IPS-18c (cell line): Measurements from ENCODE around the gene EEPD1.
"Not testable (repeated sequence)": the region's sequence is repeated elsewhere in the genome, so short reads cannot be mapped to it uniquely, and the experiment has no call there.

Experiments
- H3K4me3 ChIP-seq: 2 replicates; pipeline ENCODE4 v1.7.0; 2013; ENCODE audit warnings: low read depth, mild to moderate bottlenecking, low read length, moderate library complexity; ENCODE audit not compliant: insufficient read depth
- H3K9me3 ChIP-seq: one replicate; pipeline ENCODE4 v1.6.1; 2013; ENCODE audit warnings: mild to moderate bottlenecking, low read length, moderate library complexity; ENCODE audit not compliant: control insufficient read depth, insufficient read depth

The EEPD1 gene

DNA sequence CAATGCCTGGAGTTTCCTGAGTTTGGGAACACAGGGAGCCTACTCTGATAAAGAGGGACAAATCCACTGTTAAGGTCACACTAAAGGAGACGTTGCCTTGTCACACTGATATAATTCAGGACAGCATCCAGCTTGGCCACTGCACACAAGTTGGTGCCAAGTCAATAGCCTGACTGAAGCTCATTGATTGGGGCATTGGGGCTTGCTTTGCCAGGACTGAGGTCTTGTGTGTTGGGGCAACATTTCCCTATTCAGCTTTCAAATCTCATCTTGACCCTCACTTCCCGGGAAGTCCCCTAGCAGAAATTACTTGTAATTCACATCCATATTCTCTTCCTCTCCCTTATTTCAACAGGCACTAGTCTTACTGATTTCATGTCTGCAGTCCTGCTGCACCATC is 3.8 kb upstream of the EEPD1 start:
- not testable (repeated sequence) for H3K4me3 ChIP-seq, H3K9me3 ChIP-seq

DNA sequence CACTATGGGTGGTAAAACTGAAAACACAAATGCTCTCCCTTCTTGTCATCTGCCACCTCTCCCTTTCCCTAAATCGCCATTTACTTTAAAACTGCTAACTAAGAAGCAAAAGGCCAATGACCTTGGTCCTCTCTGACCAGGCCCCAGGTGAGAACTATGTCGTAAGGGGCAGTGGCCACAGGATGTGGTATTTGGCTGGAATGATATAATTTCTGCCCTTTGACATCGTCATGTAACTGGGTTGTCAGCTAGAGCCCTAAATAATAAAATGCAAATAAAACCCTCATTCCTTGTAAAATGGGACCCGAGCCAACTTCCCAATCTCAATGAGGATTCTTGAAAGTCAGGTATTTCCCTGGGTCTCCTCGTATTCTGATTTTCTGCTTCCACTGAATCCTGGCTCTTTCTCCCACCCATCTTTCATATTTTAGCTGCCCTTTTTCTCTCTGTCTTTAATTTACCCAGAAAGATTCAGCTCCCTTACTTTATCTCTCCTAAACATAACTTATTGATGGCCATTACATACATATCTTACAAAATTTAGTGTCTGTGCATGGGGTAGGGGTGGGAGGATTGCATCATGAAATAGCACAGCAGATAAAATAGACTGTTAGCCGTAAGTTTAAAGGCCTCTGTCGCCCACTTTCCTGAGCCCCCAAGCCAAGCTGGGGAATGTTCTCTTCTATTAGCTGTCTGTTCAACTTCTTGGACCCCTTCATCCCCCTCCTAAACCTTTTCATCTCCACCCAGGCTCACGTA is 3.2 kb upstream of the EEPD1 start:
- H3K9me3 ChIP-seq: no peaks in the 10 kb centered on the region
- H3K4me3 ChIP-seq: no peak overlapping the region

DNA sequence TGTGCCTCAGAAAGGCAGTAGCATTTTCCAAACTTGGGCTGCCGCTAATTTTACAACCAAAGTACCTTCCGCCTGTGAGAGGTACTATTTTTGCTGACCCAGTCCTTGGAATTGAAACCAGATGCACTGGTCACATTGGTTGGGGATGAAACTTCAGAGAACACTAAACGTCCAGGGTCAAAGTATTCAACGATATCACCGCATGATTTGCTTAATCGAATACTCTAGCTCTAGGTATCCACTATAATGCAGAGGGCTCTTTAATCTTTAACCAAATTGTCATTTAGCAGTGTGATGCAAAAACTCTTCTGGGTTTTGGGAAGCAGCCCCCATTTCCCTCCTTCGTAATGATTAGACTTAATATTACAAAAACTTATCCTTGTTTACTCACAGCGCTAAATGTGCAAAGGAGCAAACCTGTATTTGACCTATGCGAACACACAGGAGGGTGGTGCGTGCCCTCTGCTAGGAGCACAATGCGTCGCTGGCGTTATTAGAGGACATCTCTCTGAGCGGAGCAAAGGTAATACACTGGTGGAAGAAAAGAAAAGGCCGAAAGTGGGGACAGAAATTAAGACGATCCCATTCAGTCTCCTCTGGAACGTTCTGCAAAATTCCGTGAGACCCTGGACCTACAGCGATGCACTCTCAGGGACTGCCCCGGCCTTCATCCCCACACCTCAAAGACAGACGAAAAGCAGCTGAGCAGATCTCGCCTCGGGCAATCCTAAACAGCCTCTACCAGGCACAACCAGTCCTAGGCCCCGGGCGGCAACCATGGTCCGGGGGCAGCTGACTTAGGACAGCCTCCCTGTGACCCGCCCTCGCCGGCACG is 916 bp upstream of the EEPD1 start:
- peak overlapping the region; percentile 82 for H3K4me3 ChIP-seq
- no peaks in the 10 kb centered on the region for H3K9me3 ChIP-seq

DNA sequence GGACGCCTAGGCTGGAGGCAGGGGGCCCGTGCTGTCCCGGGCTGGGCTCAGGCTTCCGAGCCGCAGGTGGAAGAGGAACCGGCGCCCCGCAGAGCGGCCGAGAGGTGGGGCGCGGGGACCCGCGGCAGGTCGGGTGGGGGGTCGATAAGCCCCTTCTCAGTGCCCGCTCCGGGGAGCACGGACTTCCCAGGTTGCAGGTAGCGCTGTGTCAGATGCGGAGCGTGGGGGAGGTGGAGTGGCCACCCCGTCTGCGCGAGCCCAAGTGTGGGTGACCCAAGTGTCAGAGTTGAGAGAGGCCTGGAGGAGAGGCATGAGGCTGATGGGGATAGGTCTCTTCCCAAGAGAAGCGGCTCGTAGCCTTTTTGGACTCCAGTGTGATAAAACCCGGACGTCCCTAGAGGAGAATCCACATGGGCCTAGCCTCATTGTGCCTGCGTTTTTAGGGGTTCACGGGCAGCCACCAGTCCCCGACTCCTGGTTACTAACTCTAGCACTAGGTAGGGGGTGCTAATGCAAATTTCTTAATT is 580 bp downstream of the EEPD1 start:
- H3K4me3 ChIP-seq: peak overlapping the region; percentile 82
- no peaks in the 10 kb centered on the region for H3K9me3 ChIP-seq

DNA sequence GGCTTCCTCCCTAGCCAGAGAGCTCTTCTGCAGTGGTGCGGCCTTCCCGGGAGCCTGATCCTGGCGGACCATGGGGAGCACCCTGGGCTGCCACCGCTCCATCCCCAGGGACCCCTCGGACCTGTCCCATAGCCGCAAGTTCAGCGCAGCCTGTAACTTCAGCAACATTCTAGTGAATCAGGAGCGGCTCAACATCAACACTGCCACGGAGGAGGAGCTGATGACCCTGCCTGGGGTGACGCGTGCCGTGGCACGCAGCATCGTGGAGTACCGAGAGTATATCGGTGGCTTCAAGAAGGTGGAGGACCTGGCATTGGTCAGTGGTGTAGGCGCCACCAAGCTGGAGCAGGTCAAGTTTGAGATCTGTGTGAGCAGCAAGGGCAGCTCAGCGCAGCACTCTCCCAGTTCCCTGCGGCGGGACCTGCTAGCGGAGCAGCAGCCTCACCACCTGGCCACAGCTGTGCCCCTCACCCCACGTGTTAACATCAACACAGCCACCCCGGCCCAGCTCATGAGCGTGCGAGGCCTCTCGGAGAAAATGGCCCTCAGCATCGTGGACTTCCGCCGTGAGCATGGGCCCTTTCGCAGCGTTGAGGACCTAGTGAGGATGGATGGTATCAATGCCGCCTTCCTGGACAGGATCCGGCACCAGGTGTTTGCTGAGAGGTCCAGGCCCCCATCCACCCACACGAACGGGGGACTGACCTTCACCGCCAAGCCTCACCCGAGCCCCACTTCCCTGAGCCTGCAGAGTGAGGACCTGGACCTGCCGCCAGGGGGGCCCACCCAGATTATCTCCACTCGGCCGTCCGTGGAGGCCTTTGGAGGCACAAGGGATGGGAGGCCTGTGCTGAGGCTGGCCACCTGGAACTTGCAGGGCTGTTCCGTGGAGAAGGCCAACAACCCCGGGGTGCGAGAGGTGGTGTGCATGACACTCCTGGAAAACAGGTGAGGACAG is 1.5 kb downstream of the EEPD1 start:
- H3K4me3 ChIP-seq: peak overlapping the region; percentile 24; the same call in 1 of the 2 replicates
- no peaks in the 10 kb centered on the region for H3K9me3 ChIP-seq

DNA sequence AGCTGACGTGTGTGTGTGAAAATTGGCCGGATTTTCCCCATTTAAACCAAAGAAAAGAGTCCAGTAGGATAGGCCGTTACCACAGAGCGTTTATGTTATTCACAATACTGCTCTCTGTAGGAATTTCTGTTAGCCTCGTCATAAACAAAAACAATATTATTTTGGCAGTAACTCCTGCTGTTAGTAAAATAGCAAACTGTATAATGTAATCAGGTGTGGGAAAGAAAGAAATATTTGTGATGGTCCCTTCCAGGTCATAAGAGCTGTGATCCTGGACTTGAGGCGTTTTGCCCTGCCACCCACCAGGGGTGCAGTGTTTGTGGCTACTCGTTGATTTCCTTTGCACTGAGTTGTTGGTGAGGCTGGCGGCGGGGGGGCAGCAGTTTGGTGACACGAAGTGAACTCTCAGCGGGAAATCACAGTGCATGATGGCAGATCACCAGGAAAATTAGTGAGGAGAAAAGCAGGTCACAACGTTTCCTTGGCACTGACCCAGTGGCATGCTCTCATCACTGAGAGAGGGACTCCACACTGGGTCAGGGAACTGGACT is 2.8 kb downstream of the EEPD1 start:
- Histone ChIP-seq H3K4me3 (peak overlapping the region; percentile 28; the same call in 1 of the 2 replicates), H3K9me3 (no peaks in the 10 kb centered on the region)

DNA sequence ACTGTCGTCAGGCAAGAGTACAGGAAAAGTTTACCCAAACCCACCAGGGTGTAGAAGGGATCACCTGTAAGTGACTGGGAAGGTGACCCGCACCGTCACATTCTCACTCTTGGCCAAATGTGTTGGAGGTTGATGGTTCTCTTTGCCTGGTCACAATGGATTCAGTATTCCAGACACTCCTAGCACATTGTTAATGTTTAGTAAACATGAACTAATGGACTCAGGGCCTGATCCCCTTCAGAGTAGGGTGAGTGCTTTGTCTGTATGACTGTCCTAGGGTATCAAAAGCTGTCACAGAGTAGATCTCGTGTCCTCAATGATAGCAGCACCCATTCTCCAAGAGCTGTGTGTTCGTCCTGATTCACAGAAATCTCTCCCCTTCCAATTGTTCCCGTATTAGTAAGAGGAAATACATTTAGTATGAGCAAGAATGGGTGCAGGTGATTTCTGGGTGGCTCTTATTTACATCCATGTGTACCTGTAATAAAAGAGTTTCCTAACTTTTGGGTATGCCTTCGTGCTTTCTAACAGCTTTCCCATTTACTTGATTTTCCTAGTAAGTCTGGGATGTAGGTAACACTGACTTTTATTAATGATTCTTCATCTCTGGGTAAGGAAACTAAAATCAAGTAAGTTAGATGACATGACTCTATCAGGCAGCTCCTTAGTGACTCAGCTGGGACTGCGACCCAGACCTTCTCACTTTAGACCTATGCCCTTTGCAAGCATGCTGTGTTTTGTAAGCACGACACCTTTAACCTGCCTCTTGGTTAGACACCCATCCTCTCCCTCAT is 4.7 kb downstream of the EEPD1 start:
- no peaks in the 10 kb centered on the region for H3K9me3 ChIP-seq
- no peak overlapping the region for H3K4me3 ChIP-seq

DNA sequence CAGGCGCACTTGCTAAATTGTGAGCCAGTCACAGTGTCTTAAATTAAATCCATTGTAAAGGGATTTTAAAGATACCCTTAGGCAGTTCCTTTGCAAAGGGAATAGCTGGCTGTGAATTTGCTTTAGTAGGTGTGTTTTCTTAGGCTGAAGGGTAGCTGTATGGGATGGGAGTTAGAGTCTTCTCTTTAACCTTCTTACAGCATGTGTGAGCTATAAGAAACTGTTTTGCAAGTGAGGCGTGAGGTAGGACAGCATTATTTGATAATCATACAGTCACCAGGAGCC is 5.2 kb downstream of the EEPD1 start:
- H3K4me3 ChIP-seq: no peak overlapping the region
- H3K9me3 ChIP-seq: no peaks in the 10 kb centered on the region

DNA sequence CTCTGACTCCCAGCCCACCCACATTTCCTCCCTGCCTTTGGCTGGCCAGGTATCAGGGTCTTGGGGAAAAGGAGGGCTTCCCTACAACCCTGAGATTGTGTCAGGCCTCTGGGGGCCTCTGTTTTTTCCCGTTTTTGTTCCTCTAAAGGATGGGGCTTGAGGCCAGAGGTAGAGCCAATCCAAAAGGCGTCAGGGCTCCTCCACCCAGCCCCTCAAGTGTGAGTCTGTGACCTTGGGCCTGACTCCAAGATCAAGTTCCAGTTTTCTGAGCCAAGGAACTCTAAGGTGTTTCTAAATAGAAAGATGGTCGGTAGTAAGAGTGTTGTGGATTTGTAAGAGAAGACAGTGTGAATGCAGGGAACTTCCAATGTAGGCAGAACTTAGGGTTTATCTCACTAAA is 6.6 kb downstream of the EEPD1 start:
- Histone ChIP-seq H3K4me3 (no peak overlapping the region), H3K9me3 (no peaks in the 10 kb centered on the region)

DNA sequence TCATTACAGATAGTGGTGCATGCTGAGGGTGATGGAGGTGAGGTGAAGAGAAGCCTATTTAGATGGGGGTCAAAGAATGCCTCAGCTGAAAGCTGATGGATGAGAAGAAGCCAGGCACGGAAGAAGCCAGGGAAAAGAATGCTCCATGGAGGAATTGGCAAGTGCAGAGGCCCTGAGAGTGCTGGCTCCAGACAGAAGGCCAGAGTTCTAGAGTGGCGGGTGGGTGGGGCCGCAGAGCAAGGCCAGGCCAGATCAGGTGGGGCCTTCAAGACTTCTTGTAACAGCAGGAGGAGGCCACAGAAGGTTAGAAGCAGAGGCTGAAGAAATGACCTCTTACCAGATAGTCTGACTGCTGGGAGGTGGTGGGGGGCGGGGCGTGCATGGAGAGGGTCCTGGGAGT is 7.3 kb downstream of the EEPD1 start:
- Histone ChIP-seq H3K9me3 (no peaks in the 10 kb centered on the region), H3K4me3 (no peak overlapping the region)

DNA sequence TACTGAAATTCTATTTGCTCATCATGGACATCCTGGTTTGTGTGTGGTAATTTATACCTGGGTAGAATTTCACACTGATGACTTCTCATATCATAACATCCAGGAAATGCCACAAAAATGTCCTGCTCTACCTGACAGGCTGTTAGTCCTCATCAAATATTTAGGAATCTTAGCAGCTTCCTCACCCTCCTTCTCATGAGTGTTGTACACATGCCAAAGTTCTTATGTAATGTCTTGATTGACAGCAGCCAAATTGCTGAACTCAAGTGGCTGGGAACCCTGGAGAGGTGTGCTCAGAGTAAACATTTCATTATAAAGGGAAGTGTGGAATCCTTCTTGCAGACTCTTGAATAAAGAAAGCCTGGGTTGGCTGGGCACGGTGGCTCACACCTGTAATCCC is 8.9 kb downstream of the EEPD1 start:
- Histone ChIP-seq H3K4me3 (no peak overlapping the region), H3K9me3 (no peaks in the 10 kb centered on the region)

DNA sequence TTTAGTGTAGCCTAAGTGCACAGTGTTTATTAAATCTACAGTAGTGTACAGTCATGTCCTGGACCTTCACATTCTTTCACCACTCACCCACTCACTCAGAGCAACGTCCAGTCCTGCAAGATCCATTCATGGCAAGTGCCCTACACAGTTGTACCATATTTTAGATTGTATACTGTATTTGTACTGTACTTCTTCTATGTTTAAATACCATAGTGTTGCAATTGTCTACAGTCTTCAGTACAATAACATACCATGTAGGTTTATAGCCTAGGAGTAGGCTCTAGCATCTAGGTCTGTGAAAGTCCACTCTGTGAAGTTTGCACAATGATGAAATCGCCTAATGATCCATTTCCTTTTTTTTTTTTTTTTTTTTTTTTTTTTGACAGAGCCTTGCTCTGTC is 12.0 kb downstream of the EEPD1 start:
- H3K9me3 ChIP-seq: no peaks in the 10 kb centered on the region
- no peak overlapping the region for H3K4me3 ChIP-seq

DNA sequence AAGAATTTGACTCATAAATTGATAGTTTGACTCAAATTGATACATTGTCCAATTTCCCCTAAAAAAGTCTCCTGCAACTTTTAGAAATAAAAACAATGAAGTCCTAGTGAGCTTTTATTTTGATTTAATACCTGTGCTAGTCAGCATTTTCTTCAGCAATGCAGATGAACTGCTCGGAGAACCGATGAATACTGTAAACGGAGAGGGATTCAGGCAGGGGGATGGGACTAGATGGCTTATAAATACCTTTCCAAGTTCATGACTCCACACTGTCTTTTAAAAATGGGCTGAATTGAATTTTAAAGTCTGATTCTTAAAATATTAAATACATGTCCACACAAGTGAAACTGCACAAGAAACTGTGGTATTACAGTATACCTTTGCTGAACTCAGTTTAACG is 12.7 kb downstream of the EEPD1 start:
- Histone ChIP-seq H3K9me3 (no peaks in the 10 kb centered on the region), H3K4me3 (no peak overlapping the region)

DNA sequence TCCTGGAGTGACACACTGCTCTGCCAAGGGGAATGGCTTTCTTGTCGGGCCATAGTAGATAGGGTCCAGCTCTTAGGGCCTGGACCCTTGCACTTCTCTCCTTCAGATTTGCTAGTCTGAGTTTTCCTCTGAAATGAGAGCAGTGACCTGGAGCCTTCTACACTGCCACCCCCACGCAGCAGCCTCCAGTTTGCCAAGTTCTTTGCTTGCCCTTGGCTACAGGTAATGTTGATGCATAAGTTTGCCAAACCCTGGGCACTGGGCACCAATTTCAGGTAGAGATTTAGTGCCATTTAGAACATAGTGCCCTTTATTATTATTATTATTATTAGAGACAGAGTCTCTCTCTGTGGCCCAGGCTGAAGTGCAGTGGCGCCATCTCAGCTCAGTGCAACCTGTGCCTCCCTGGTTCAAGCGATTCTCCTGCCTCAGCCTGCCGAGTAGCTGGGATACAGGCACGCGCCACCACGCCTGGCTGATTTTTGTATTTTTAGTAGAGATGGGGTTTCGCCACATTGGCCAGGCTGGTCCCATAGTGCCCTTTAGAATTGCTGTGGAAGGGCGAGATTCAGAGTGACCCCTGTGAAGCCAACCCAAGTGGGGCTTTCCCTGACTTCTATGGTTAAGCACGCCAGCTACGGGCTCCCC is 14.5 kb downstream of the EEPD1 start:
- Histone ChIP-seq H3K4me3 (no peak overlapping the region), H3K9me3 (no peaks in the 10 kb centered on the region)

DNA sequence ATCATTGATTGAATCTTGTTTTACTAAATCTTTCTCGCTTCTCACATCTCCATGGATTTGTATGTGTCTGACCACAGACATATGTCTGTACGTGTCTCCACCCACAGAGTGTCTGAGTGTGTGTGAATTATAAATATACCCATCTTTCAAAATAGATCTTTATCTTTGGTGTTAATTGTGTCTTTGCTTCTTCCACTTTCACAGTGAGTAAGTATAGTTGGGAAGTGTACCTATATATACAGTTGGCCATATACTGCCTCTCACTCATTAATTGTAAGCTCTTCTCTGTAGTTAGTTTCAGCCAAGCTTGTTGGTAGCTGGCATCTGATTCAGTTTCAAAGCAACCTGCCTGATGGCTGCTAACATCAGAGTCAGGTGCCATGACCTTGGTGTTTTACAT is 18.4 kb downstream of the EEPD1 start:
- Histone ChIP-seq H3K4me3 (no peak overlapping the region), H3K9me3 (no peaks in the 10 kb centered on the region)

DNA sequence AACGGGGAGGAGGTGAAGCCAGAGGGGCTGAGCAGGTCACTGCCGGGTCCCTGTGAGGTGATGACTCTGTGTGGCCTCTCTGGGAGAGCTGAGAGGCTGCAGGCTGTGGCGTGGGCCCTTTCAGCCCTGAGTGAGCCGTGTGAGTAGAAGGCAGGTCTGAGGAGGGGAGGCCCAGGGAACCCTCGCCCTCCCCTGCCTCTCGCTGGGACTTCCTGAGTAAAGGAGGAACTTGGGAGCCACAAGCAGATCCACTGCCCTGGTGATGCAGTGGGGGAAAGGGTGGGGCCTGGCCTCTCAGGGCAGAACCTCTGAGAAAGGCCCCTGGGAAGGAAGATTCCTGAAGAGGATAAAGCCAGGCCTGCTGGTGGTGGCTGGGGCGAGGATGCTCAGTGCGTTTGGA is 22.8 kb downstream of the EEPD1 start:
- H3K4me3 ChIP-seq: no peak overlapping the region
- no peaks in the 10 kb centered on the region for H3K9me3 ChIP-seq
